Epidermal melanocyte (primary cell): ENCODE measurements around the gene ENOX1.

Experiments
- DNase-seq: peaks from one replicate; pipeline ENCODE4 v3.0.0; 2011; ENCODE audit warnings: low spot score; ENCODE audit not compliant: insufficient read length

Gene ENOX1

GRCh38 chr13:43316281-43316680, 470.5 kb downstream of the ENOX1 start:
- no peak for DNase-seq

DNA sequence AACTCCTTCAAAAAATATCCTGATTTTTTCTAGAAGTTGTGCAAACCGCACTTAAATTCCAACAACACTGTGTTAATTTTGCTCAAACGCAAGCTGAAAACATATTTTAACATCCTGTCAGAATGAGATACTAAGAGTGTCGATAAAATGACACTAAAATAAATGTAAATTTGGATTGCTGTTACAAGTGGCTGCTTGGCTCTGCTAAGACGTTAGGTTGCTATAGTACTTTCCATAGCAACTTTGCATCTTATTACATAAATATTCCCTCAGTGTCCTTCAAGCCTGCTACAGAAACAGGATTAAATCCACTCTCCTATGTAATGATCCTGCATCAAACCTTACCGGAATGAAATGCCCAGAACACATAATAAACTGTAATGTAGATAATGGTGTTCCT, 471.2 kb downstream of the ENOX1 start:
- DNase-seq: no peak

DNA sequence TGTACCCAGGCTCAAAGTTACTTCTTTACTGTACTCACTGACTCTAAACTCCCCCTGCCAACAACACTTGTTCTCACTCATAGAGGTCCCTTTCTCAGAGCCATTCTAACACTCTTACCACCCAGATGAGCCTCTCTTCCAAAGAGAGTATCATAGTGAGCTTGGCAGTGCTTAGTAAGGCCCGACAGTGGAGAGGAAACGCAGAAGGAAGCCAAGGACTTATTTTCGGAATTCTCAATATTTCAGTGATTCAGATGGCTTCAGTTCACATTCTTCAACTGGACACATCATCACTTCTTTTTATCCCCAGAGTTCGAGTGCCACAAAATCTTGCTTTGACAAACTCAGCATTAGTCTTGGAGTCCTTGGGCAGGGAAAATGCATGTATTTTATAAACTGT, 477.5 kb downstream of the ENOX1 start:
- no peak for DNase-seq

- DNase-seq: peak; percentile 74
These were observed 478.8 kb downstream of the ENOX1 start for GRCh38 chr13:43307921-43308433.

GRCh38 chr13:43307221-43307920, 479.4 kb downstream of the ENOX1 start:
- DNase-seq: no peak

DNA sequence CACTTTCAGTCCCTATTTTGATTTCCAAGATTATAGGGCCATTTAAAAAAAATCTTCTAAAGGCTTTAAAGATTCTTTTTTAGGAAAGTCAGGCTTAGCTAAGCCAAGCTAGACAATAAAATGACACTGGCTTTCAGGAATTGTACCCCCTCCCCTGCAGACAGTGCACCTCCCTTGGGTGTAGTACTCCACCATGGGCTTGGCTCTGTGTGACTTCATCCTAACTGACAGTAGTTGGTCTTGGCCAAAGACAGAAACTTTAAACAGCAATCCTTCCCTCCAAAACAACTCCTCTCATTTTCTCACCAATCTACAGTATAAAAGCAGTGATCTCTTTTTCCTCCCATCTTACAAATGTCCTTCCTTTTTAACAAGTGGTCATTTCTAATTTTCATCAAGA, 480.4 kb downstream of the ENOX1 start:
- no peak for DNase-seq

DNA sequence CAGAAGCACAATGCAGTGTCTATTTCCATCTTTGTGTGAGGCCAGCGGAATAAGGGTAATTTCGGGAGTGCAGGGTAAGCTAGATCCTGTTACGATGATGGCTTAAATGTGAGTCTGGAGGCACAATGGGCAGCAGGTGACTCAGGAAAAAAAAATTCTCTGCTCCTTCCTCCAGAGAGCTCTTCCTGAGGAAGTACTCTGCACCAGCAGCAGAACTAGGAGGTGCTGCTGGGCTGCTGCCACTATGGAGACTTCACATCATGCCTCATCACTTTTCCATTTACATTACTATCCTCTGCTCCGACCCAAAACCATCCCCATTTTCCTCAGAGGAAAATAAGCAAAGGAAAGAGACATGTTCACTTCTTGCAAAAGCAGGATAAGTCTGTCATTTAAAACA, 481.4 kb downstream of the ENOX1 start:
- DNase-seq: no peak

GRCh38 chr13:43304945-43305344, 481.8 kb downstream of the ENOX1 start:
- DNase-seq: no peak

GRCh38 chr13:43304449-43304848, 482.3 kb downstream of the ENOX1 start:
- DNase-seq: no peak

- DNase-seq: peak; percentile 29
These were observed 483.6 kb downstream of the ENOX1 start for GRCh38 chr13:43303033-43303729.

DNA sequence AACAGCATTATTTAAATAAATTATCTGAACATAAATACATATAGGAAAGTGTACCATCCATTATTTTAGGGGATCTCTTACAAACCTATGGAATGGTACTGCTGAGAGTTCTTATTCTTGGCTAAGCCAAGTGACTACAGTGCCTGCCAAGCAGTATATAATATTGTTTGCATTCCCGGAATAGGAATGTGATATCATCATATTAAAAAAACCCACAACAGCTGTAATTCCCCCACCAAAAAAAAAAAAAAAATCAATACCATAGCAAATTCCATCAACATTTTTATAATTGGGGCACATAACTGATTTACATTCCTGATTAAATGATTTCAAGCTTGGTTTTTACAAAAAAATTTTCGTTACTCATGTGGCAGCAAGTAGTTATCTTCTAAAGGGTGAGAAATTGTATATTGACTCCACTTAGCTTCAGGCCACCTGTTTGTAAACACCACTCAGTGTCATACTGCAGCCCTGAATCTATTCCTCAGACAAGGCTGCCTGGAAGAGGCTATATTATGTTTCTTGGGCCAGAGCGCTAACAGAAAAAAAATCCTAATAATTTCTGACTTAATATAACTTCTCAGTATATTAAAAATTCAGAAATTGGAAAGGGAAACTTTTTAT, 485.3 kb downstream of the ENOX1 start:
- no peak for DNase-seq

GRCh38 chr13:43300865-43301264, 485.9 kb downstream of the ENOX1 start:
- DNase-seq: no peak

DNA sequence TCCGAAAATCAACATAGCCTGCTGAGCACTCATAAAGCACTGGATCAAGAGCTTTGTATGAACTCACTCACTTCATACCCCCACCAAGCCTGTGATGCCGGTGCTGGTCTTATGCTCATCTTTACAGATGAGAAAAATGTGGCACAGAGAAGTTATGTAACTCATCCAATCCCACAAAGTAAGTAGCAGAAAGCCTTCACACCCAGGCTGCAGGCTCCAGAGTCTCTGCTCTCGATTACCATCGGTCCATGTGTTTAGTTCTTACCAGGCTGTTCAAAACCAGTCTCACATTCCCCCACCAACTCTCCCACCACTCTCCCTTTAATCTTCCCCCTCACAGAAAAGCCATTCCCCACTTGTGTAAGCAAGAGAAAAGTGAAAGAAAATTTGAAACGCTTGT, 487.4 kb downstream of the ENOX1 start:
- no peak for DNase-seq

DNA sequence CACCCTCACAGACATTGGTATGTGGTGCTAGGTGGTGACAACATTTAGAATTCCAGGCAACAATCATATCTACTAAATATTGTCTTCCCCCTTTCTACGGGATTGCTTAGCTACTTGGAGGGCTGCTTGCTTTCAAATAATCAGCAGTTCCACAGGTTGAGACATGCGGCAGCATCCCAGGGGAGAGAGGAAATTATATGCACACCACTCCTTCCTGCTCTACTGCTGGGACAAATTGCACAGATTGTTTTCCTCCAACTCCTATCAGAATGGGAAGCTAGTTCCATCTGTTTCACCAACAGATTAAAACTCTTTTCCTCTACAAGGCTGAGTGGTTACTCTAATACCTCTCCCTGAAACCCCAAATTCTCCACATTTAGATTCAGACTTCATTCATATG, 488.0 kb downstream of the ENOX1 start:
- DNase-seq: no peak

DNA sequence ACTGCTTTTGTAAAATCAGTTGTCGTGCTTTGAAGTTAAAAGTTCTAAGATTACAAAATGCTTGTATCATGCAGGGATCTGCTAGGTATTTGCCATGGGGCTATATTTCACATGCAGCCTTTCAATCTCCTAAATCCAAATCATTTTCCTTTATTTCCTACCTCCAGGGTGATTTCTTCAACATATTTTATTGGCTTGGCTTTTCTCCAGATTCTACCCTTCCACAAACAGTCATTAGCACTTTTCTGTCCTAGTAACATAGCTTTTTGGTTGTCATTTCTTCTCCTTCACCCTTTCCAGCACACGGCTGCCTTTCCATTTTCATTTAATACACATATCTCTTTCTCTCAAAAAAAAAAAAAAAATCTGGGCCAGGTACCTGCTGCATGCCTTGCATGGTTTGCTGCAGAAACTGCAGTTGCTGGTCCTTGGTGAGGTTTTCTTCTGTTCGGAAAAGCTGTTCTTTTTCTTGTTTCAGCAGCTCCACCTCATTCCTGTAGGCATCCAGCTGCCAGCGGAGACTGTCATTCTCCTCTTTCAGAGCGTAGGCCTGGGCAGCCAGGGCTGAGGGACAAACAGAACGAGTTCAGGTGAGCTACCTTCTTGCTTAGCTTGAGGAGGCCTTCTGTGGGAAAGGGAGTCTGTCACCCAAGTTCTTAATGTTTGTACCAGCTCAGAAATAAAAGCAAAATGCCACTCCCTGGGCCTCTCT, 488.6 kb downstream of the ENOX1 start:
- DNase-seq: no peak

GRCh38 chr13:43295825-43296564, 490.8 kb downstream of the ENOX1 start:
- DNase-seq: no peak

GRCh38 chr13:43295321-43295720, 491.5 kb downstream of the ENOX1 start:
- DNase-seq: no peak

DNA sequence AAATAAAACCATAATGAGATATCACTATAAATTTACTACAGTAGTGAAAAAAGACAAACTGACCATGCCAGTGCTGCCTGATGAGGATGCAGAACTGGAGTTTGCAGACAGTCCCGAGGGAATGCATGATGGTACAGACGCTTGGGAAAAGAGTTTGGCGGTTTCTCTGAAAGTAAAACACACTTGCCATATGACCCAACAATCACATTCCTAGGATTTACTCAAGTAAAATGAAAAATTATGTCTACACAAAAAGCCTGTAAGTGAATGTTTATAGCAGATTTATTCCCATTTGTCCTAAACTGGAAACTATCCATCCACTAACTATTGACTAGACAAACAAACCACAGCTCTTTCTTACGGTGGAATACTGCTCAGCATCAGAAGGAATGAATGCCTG, 492.4 kb downstream of the ENOX1 start:
- DNase-seq: no peak

- no peak for DNase-seq
These were observed 492.8 kb downstream of the ENOX1 start for GRCh38 chr13:43293986-43294385.

DNA sequence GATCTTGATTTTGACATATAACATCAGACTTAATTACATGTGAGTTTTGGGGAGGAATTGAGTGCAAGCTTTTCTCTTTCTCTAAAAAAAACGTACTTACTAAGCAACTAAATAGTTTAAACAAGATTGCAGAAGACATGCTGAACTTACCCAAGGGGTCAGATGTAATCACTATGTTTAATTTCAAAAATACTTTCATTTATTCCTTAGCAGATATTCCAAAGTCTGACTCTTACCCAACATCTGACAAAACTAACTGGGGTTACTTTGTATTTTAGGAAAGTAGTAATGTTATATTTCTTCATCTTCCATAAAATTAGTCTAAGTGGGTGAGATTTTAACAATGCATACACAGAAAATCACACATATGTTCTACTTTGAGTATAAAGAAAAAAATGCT, 493.2 kb downstream of the ENOX1 start:
- no peak for DNase-seq

GRCh38 chr13:43293008-43293407, 493.8 kb downstream of the ENOX1 start:
- DNase-seq: no peak
